ENCODE measurements around the gene DNAH17. TPM values are rescaled to one million over a fixed set of nuclear protein-coding genes. Genes with fewer than 3 reads are reported as not detected.

Gene DNAH17
- total and polyA plus RNA-seq, 2 donors (not counting 3 experiments of a cell fraction or from before 2014, with no cell fraction given): not detected

DNA sequence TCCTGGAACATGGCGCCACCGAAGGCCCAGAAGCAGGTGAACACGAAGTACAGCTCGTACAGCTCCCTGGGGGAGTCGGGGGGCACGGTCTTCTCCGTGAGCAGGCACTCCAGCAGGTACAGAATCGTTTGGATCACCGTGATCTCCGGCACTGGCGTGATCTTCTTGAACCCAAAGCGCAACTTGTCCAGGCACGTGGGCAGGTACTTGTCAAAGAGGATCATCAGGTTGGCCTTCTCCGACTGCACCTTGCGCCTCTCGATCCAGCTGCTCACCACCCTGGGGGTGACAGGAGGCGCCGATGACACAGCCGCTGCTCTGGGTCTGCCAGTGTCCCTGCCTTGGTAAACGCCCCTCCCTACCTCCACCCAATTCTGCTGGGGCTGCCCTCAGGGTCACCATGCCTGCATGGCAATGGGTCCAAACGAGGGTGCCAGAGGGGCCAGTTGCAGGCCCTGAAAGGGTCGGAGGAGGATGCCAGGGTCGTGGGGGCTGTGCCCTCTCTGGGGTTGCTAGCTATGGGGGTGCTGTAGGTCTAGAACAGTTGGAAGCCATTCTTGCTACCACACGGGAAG, 90.9 kb downstream of the DNAH17 start:
- intact Hi-C loops (cut with micrococcal nuclease): no loop called here
- BruUV-seq (replicated peaks): no TSS peak
- Histone ChIP-seq H3K4me3 (replicated peaks in 1 of 3; ENCODE audit: insufficient read depth in 1 of 3, low read depth in 1 of 3, low read length in 3 of 3) (no peak overlapping the region), H3K27ac (ENCODE audit: insufficient read depth, low read depth, low read length) (no peak overlapping the region), H3K4me1 (ENCODE audit: control insufficient read depth, extremely low read depth, insufficient read depth, low read length) (peaks cover 2% of the 10 kb centered on the region), H3K27me3 (ENCODE audit: control insufficient read depth in 2 of 2, insufficient read depth in 2 of 2, low read length in 2 of 2) (no peaks in the 10 kb centered on the region), H3K9ac (replicated peaks; ENCODE audit: extremely low read depth, insufficient read depth, low read length) (no peak overlapping the region), H3K9me3 (replicated peaks; ENCODE audit: control insufficient read depth, insufficient read depth, low read length) (no peaks in the 10 kb centered on the region), H3K79me2 (ENCODE audit: control insufficient read depth, insufficient read depth, low read length) (no peaks in the 10 kb centered on the region), H3K9me1 (replicated peaks; ENCODE audit: control insufficient read depth, extremely low read depth, insufficient read depth, low read length) (no peaks in the 10 kb centered on the region), H4K20me1 (replicated peaks; ENCODE audit: control insufficient read depth, extremely low read depth, insufficient read depth, low read length) (no peaks in the 10 kb centered on the region), H3K36me3 (ENCODE audit: control insufficient read depth in 2 of 2, extremely low read depth in 1 of 2, insufficient read depth in 2 of 2, low read length in 2 of 2) (no peaks in the 10 kb centered on the region), H3K4me2 (ENCODE audit: insufficient read depth, low read length) (no peak overlapping the region), H2AFZ (ENCODE audit: low read depth, low read length) (no peak overlapping the region)
- POLR2A ChIA-PET: no interaction called here
- CTCF ChIA-PET: interaction anchor here (0.5 kb wide), 1 partner anchor 37 kb away, joined by 4 read pairs; no protein-coding TSS in a partner anchor
- FAIRE-seq: no peak
- TF ChIP-seq CTCF (IDR thresholded peaks at IDR 0.05; ENCODE audit: extremely low read depth in 1 of 2, insufficient read depth in 1 of 2, low read depth in 1 of 2, low read length in 2 of 2) (no peak), POLR2AphosphoS5 (IDR thresholded peaks at IDR 0.05; ENCODE audit: insufficient read depth, low read depth, low read length) (no peak), GATA2 (IDR thresholded peaks at IDR 0.05; ENCODE audit: insufficient read depth, insufficient read length, low read depth, low read length) (no peak), MAX (IDR thresholded peaks at IDR 0.05; ENCODE audit: insufficient read depth, insufficient read length) (no peak), POLR2A (IDR thresholded peaks at IDR 0.05; ENCODE audit: low read depth, low read length) (no peak), JUN (IDR thresholded peaks at IDR 0.05; ENCODE audit: borderline replicate concordance, insufficient read depth, insufficient read length, low read depth) (no peak), FOS (IDR thresholded peaks at IDR 0.05; ENCODE audit: borderline replicate concordance, insufficient read depth, low read length) (no peak), EZH2 (IDR thresholded peaks at IDR 0.05; ENCODE audit: borderline replicate concordance, low read depth, low read length, severe bottlenecking) (no peak)
- no peak for DNase-seq (ENCODE audit: low read depth, low spot score)
- dilution Hi-C loops (cut with MboI; ENCODE audit: extremely low pct_ligation_motif_present, low sequenced_read_pairs): loop anchor here (25.0 kb wide), 1 partner anchor 151 kb away; no protein-coding TSS in a partner anchor

Measured in endothelial cell of umbilical vein (primary cell).